Endodermal cell (in vitro differentiated cells): ENCODE results near the gene CEP128. TPM values are rescaled to one million over a fixed set of nuclear protein-coding genes. Genes with fewer than 3 reads are reported as not detected.

Experiments used
- DNase-seq: peaks from one replicate; pipeline ENCODE4 v3.0.0-alpha.2; 2017
- H3K27ac ChIP-seq: 2 replicates; pipeline ENCODE4 v1.5.1; 2013; ENCODE audit warnings: mild to moderate bottlenecking, low read depth, low read length, moderate library complexity
- H3K27me3 ChIP-seq: 2 replicates; pipeline ENCODE4 v1.6.1; 2013; ENCODE audit warnings: mild to moderate bottlenecking, low read length, moderate library complexity; ENCODE audit not compliant: insufficient read depth, control insufficient read depth, poor library complexity, severe bottlenecking
- H3K36me3 ChIP-seq: 2 replicates; pipeline ENCODE4 v1.7.0; 2013; ENCODE audit warnings: mild to moderate bottlenecking, low read length, moderate library complexity; ENCODE audit not compliant: control insufficient read depth, insufficient read depth
- H3K4me1 ChIP-seq: one replicate; pipeline ENCODE4 v1.7.0; 2013; ENCODE audit warnings: low read length; ENCODE audit not compliant: control insufficient read depth, insufficient read depth
- H3K4me3 ChIP-seq: 2 replicates; pipeline ENCODE4 v1.5.1; 2013; ENCODE audit warnings: mild to moderate bottlenecking, low read length, moderate library complexity
- H3K9ac ChIP-seq: 2 replicates; pipeline ENCODE4 v1.6.1; 2013; ENCODE audit warnings: mild to moderate bottlenecking, low read length, moderate library complexity; ENCODE audit not compliant: poor library complexity, severe bottlenecking; ENCODE audit errors: extremely low read depth
- H3K9me3 ChIP-seq: 2 replicates; pipeline ENCODE4 v1.6.1; 2013; ENCODE audit warnings: mild to moderate bottlenecking, low read length, moderate library complexity; ENCODE audit not compliant: control insufficient read depth
- H3K27ac Mint-ChIP-seq: 2 replicates; pipeline ENCODE4 v1.8.0; 2020; ENCODE audit warnings: mixed read lengths
- H3K27me3 Mint-ChIP-seq: 2 replicates; pipeline ENCODE4 v1.8.0; 2021; ENCODE audit warnings: mild to moderate bottlenecking, mixed read lengths; ENCODE audit not compliant: insufficient read depth
- H3K36me3 Mint-ChIP-seq: 2 replicates; pipeline ENCODE4 v1.8.0; 2020; ENCODE audit warnings: low read depth, mixed read lengths
- H3K4me1 Mint-ChIP-seq: 2 replicates; pipeline ENCODE4 v1.8.0; 2020; ENCODE audit warnings: mixed read lengths
- H3K4me3 Mint-ChIP-seq: 2 replicates; pipeline ENCODE4 v1.8.0; 2020; ENCODE audit warnings: mild to moderate bottlenecking, moderate library complexity, mixed read lengths
- H3K9me3 Mint-ChIP-seq: 2 replicates; pipeline ENCODE4 v1.8.0; 2020; ENCODE audit warnings: mild to moderate bottlenecking, mixed read lengths
- WGBS, 2 experiments: methylation state at CpG; one replicate each; pipeline versions ENCODE4 v1.1.5 to v1.1.7; 2013; ENCODE audit warnings: missing lambda C conversion rate in 2 of 2, mixed read lengths in 1 of 2; ENCODE audit not compliant: insufficient coverage in 1 of 2, insufficient read length in 1 of 2; 5-methylcytosine and 5-hydroxymethylcytosine counted together
- total RNA-seq, 2 donors: library from RNA; stranded (reverse); fragmentation: NEBNext Ultra II Directional in 1 of 2; extraction: Animal tissue kit (Norgen Biotek cat#: 25700) in 1 of 2; gene quantifications; 2 replicates in 1 of 2; 3 replicates in 1 of 2; pipeline ENCODE4 v1.2.1, GENCODE V29; 2021
- TF ChIP-seq, protein P1 (sequence below): fragments of 200-600 bp; sonication (generic); conservative IDR thresholded peaks from 2 replicates; pipeline ENCODE4 v1.5.0; 2021; ENCODE audit warnings: antibody characterized with exemption, mild to moderate bottlenecking

CEP128 gene
- total RNA-seq, 2 donors from 2014 or later: 21.6 to 29.0 TPM

DNA sequence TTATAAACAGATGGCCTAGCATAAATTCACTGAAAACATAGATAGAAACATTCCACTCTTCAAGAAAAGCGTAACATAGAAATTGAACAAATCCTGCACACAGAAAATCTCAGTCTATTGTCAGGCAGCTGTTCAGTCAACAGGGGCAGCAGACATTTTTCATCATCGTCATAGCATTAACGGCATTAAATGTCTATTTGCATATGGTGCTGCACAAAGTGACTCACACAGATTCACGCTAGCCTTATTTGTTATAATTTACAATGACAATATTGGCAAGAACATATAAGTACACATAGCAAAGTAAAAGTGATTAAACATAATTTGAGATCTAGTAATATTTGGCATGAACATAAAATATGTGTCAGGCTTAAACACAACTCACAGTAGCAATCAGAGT, 95.7 kb downstream of the CEP128 start:
- no peaks in the 10 kb centered on the region for H3K4me1 ChIP-seq
- no peaks in the 10 kb centered on the region for H3K27me3 ChIP-seq
- WGBS, 2 experiments: 79 to 93% methylated on average over 1 to 4 of the region's 4 CpGs
- DNase-seq: no peak
- no peak overlapping the region for H3K4me3 ChIP-seq
- Mint-ChIP-seq H3K4me3 (no peak overlapping the region), H3K36me3 (no peaks in the 10 kb centered on the region), H3K27me3 (no peaks in the 10 kb centered on the region), H3K27ac (no peak overlapping the region), H3K9me3 (no peaks in the 10 kb centered on the region), H3K4me1 (peaks cover 12% of the 10 kb centered on the region)
- H3K9me3 ChIP-seq: no peaks in the 10 kb centered on the region
- H3K27ac ChIP-seq: no peak overlapping the region
- TF ChIP-seq, protein P1, sequence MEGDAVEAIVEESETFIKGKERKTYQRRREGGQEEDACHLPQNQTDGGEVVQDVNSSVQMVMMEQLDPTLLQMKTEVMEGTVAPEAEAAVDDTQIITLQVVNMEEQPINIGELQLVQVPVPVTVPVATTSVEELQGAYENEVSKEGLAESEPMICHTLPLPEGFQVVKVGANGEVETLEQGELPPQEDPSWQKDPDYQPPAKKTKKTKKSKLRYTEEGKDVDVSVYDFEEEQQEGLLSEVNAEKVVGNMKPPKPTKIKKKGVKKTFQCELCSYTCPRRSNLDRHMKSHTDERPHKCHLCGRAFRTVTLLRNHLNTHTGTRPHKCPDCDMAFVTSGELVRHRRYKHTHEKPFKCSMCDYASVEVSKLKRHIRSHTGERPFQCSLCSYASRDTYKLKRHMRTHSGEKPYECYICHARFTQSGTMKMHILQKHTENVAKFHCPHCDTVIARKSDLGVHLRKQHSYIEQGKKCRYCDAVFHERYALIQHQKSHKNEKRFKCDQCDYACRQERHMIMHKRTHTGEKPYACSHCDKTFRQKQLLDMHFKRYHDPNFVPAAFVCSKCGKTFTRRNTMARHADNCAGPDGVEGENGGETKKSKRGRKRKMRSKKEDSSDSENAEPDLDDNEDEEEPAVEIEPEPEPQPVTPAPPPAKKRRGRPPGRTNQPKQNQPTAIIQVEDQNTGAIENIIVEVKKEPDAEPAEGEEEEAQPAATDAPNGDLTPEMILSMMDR: no peak
- H3K9ac ChIP-seq: no peak overlapping the region
- H3K36me3 ChIP-seq: no peaks in the 10 kb centered on the region

DNA sequence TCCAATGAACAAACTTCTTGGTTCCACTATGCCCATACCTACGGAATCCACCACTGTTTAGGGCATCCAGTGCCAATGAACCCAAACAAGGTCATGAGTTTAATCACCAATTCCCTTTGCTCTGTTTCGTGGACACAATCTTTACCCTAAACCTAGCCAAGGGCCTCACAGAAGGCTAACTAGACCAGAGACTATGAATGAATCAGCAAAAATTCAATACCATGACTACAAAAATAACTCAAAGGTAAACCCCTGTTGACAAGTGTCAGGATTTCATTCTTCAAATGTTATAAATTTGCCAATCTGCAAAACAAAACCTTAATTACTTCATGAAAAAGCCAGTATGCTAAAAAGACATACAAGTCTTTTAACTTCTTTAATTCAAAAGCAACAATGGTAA, 96.7 kb downstream of the CEP128 start:
- Mint-ChIP-seq H3K27me3 (no peaks in the 10 kb centered on the region), H3K9me3 (no peaks in the 10 kb centered on the region), H3K4me1 (peaks cover 18% of the 10 kb centered on the region), H3K4me3 (no peak overlapping the region), H3K27ac (no peak overlapping the region), H3K36me3 (no peaks in the 10 kb centered on the region)
- Histone ChIP-seq H3K9ac (no peak overlapping the region), H3K9me3 (no peaks in the 10 kb centered on the region), H3K27ac (no peak overlapping the region), H3K4me1 (no peaks in the 10 kb centered on the region), H3K27me3 (no peaks in the 10 kb centered on the region), H3K36me3 (no peaks in the 10 kb centered on the region), H3K4me3 (no peak overlapping the region)
- TF ChIP-seq, protein P1: no peak
- 83 to 88% methylated on average over 1 to 2 of the region's 2 CpGs for WGBS, 2 experiments
- no peak for DNase-seq

GRCh38 chr14:80839743-80840142, 101.8 kb downstream of the CEP128 start:
- H3K9me3 ChIP-seq: no peaks in the 10 kb centered on the region
- H3K27ac Mint-ChIP-seq: no peak overlapping the region
- WGBS, 2 experiments: 80 to 87% methylated on average over 1 to 3 of the region's 3 CpGs
- peaks cover 18% of the 10 kb centered on the region for H3K4me1 Mint-ChIP-seq
- H3K4me3 Mint-ChIP-seq: no peak overlapping the region
- no peak for DNase-seq
- no peaks in the 10 kb centered on the region for H3K9me3 Mint-ChIP-seq
- H3K36me3 ChIP-seq: no peaks in the 10 kb centered on the region
- no peak overlapping the region for H3K27ac ChIP-seq
- H3K27me3 Mint-ChIP-seq: no peaks in the 10 kb centered on the region
- H3K9ac ChIP-seq: no peak overlapping the region
- H3K4me1 ChIP-seq: peaks cover 2% of the 10 kb centered on the region
- H3K36me3 Mint-ChIP-seq: no peaks in the 10 kb centered on the region
- no peaks in the 10 kb centered on the region for H3K27me3 ChIP-seq
- H3K4me3 ChIP-seq: no peak overlapping the region
- TF ChIP-seq, protein P1: no peak
